ENCODE measurements around the gene RAB7B. TPM values are rescaled to one million over a fixed set of nuclear protein-coding genes. Genes with fewer than 3 reads are reported as not detected.
A peak's percentile ranks its signal among the peaks of the same experiment; 100 is the strongest.
"Not testable (repeated sequence)": the region's sequence is repeated elsewhere in the genome, so short reads cannot be mapped to it uniquely, and the experiment has no call there.

RAB7B gene
- 10 to 100 TPM in 2 of 4 donors, 1 to 10 TPM in 2; 4.8 to 12.6 (median 8.7) TPM for total RNA-seq

GRCh38 chr1:206002871-206003801 lies at the start of gene RAB7B:
Gene RAB7B, minus strand, starts transcription at chr1:206003395. Its CDS starts 9,260 bp downstream, at chr1:205994135.
- intact Hi-C loops (cut with DNase I) = no loop called here
- H3K9me3 ChIP-seq = no peaks in the 10 kb centered on the region
- no peaks in the 10 kb centered on the region for H3K27me3 ChIP-seq
- WGBS, 2 donors = 18 to 42% methylated on average over 8 to 9 of the region's 12 CpGs
- H3K36me3 ChIP-seq = no peaks in the 10 kb centered on the region
- peaks cover 31 to 41% of the 10 kb centered on the region in 2 donors for H3K4me1 ChIP-seq
- peak within 1 kb of the TSS in 1 of 3 donors; percentile 11 for H3K4me3 ChIP-seq (replicated peaks in 1 of 3)
- TF ChIP-seq POLR2A (IDR thresholded peaks at IDR 0.05) = peak in 1 of 2 donors; percentile 42
- TF ChIP-seq CTCF (IDR thresholded peaks at IDR 0.05) = no peak
- peak; percentile 76 to 80 for DNase-seq
- H3K27ac ChIP-seq = peak within 1 kb of the TSS; percentile 29 to 81 (median 65)

GRCh38 chr1:206052231-206052865 lies 49.2 kb upstream of the RAB7B start:
- H3K27me3 ChIP-seq; H3K9me3 ChIP-seq; DNase-seq; H3K36me3 ChIP-seq; intact Hi-C loops (cut with DNase I); H3K27ac ChIP-seq; H3K4me3 ChIP-seq (replicated peaks in 1 of 3): not testable (repeated sequence)
- peaks cover 24 to 36% of the 10 kb centered on the region in 2 donors for H3K4me1 ChIP-seq
- WGBS, 2 donors = 97 to 100% methylated on average over 6 of the region's 8 CpGs

- 53 to 56% methylated on average over 6 of the region's 6 CpGs for WGBS, 2 donors
- no peaks in the 10 kb centered on the region for H3K27me3 ChIP-seq
- H3K4me3 ChIP-seq (replicated peaks in 1 of 3) = no peak overlapping the region
- peaks cover 37 to 47% of the 10 kb centered on the region in 2 donors for H3K4me1 ChIP-seq
- intact Hi-C loops (cut with DNase I) = no loop called here
- peak; percentile 47 to 60 for DNase-seq
- H3K27ac ChIP-seq = peak overlapping the region in 1 of 3 donors; percentile 10
- no peaks in the 10 kb centered on the region for H3K36me3 ChIP-seq
- TF ChIP-seq CTCF (IDR thresholded peaks at IDR 0.05) = no peak
- TF ChIP-seq POLR2A (IDR thresholded peaks at IDR 0.05) = no peak
- H3K9me3 ChIP-seq = no peaks in the 10 kb centered on the region
These were observed 47.5 kb upstream of the RAB7B start for GRCh38 chr1:206050655-206051235.

GRCh38 chr1:206049919-206050600 lies 46.9 kb upstream of the RAB7B start:
- peaks cover 40 to 47% of the 10 kb centered on the region in 2 donors for H3K4me1 ChIP-seq
- intact Hi-C loops (cut with DNase I) = no loop called here
- H3K36me3 ChIP-seq = no peaks in the 10 kb centered on the region
- H3K27me3 ChIP-seq = no peaks in the 10 kb centered on the region
- TF ChIP-seq CTCF (IDR thresholded peaks at IDR 0.05) (no peak), POLR2A (IDR thresholded peaks at IDR 0.05) (no peak)
- no peak overlapping the region for H3K4me3 ChIP-seq (replicated peaks in 1 of 3)
- H3K9me3 ChIP-seq = no peaks in the 10 kb centered on the region
- H3K27ac ChIP-seq = peak overlapping the region in 1 of 3 donors; percentile 13
- 83 to 88% methylated on average over 3 of the region's 3 CpGs for WGBS, 2 donors
- DNase-seq = no peak

GRCh38 chr1:206049293-206049692 lies 46.1 kb upstream of the RAB7B start:
- TF ChIP-seq CTCF (IDR thresholded peaks at IDR 0.05) (no peak), POLR2A (IDR thresholded peaks at IDR 0.05) (no peak)
- Histone ChIP-seq H3K4me3 (replicated peaks in 1 of 3) (no peak overlapping the region), H3K27ac (peak overlapping the region in 1 of 3 donors; percentile 35), H3K27me3 (no peaks in the 10 kb centered on the region), H3K36me3 (no peaks in the 10 kb centered on the region), H3K4me1 (peaks cover 40 to 47% of the 10 kb centered on the region in 2 donors), H3K9me3 (no peaks in the 10 kb centered on the region)
- intact Hi-C loops (cut with DNase I) = no loop called here
- no peak for DNase-seq
